ENCODE data around the gene INSIG2. TPM values are rescaled to one million over a fixed set of nuclear protein-coding genes. Genes with fewer than 3 reads are reported as not detected.

The INSIG2 gene
- total and polyA plus RNA-seq, 2 of the 8 experiments (the other 6 are each of a cell fraction or from before 2014, with no cell fraction given): 7.0 to 11.2 TPM

DNA sequence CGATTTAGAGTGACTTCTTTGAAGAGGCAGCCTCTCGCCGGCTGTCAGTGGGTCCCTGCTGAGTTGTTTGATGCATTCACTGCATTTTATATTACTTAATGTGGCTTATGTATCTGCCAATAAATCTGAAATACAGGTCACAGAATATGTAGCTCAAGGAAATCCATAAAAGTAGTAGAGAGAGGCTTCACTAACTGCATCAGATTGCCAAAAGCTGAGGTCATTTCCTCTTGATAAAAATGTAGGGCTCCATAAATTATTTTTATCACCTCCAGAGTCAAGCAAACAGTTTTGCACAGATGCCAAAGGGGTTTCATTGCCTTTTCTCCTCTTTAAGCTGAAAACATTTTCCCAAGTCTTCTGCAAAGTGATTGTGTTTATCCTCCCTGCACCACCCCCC is 37.9 kb upstream of the INSIG2 start:
- Histone ChIP-seq H3K56ac (replicated peaks; ENCODE audit: insufficient read length, low read depth, low read length) (no peak overlapping the region), H3K23me2 (ENCODE audit: low read depth, low read length) (no peaks in the 10 kb centered on the region), H4K91ac (replicated peaks; ENCODE audit: insufficient read length, low read length) (no peak overlapping the region), H3K9ac (replicated peaks in 1 of 4; ENCODE audit: extremely low read depth in 1 of 4, low read depth in 3 of 4, low read length in 3 of 4) (no peak overlapping the region), H3K14ac (ENCODE audit: insufficient read length) (no peak overlapping the region), H3K4me2 (ENCODE audit: insufficient read depth in 1 of 2, low read depth in 2 of 2, low read length in 2 of 2) (no peak overlapping the region), H3K9me3 (ENCODE audit: insufficient read depth in 2 of 2, low read depth in 1 of 2, low read length in 1 of 2) (no peaks in the 10 kb centered on the region), H4K5ac (ENCODE audit: insufficient read length, low read depth, low read length) (no peak overlapping the region), H3K79me1 (ENCODE audit: low read depth, low read length) (no peaks in the 10 kb centered on the region), H2AFZ (ENCODE audit: low read length) (no peak overlapping the region), H2AK5ac (ENCODE audit: low read depth, low read length) (no peak overlapping the region), H2BK20ac (ENCODE audit: low read length) (no peak overlapping the region), H4K8ac (ENCODE audit: extremely low read depth, insufficient read depth, low read length) (no peak overlapping the region), H2BK15ac (ENCODE audit: low read length) (no peak overlapping the region), H3K4me1 (replicated peaks in 1 of 4; ENCODE audit: control insufficient read depth in 3 of 4, insufficient read depth in 4 of 4, low read length in 3 of 4) (peaks cover 0 to 2% (median 0%) of the 10 kb centered on the region in 4 experiments; a peak in 2 of 7 replicates), H3K27ac (ENCODE audit: low read depth, low read length) (no peak overlapping the region), H3K23ac (ENCODE audit: insufficient read length) (no peak overlapping the region), H2BK5ac (ENCODE audit: low read depth, low read length) (no peak overlapping the region), H3K36me3 (ENCODE audit: control insufficient read depth in 2 of 4, insufficient read depth in 4 of 4, low read length in 3 of 4) (no peaks in the 10 kb centered on the region), H3K18ac (ENCODE audit: extremely low read depth, low read length) (no peak overlapping the region), H4K20me1 (replicated peaks in 1 of 2; ENCODE audit: control insufficient read depth in 1 of 2, insufficient read depth in 2 of 2, low read length in 2 of 2) (no peaks in the 10 kb centered on the region), H2BK12ac (ENCODE audit: low read depth, low read length) (no peak overlapping the region), H3K79me2 (ENCODE audit: control insufficient read depth in 1 of 2, insufficient read depth in 2 of 2, low read length in 2 of 2) (no peaks in the 10 kb centered on the region), H3K27me3 (replicated peaks in 1 of 4; ENCODE audit: control insufficient read depth in 3 of 4, extremely low read depth in 1 of 4, insufficient read depth in 3 of 4, low read length in 3 of 4) (no peaks in the 10 kb centered on the region), H3K4ac (replicated peaks; ENCODE audit: insufficient read length, low read depth, low read length) (no peak overlapping the region), H2BK120ac (replicated peaks; ENCODE audit: low read depth, low read length) (no peak overlapping the region), H3K4me3 (ENCODE audit: extremely low read depth in 1 of 4, insufficient read depth in 2 of 4, low read depth in 3 of 4, low read length in 4 of 4) (no peak overlapping the region)
- WGBS, 2 experiments (ENCODE audit: extremely low coverage in 1 of 2, insufficient coverage in 1 of 2, insufficient read length in 1 of 2, insufficient replicate concordance in 2 of 2, low coverage in 1 of 2, low lambda C conversion rate in 2 of 2, missing lambda C conversion rate in 1 of 2): 83% methylated on average over 3 of the region's 3 CpGs; no CpG with 5 or more reads in 1 of the 2 experiments
- FAIRE-seq (no peak), DNase-seq (ENCODE audit: low read depth in 1 of 2, low spot score in 2 of 2) (no peak)
- ChIA-PET POLR2A (ENCODE audit: partially characterized antibody) (no interaction called here), CTCF (ENCODE audit: partially characterized antibody) (interaction anchor here (0.6 to 12.7 kb wide), 4 partner anchors 15 to 152 kb away, joined by 3 to 147 read pairs (median 6); no protein-coding TSS in a partner anchor)
- TF ChIP-seq SUZ12 (IDR thresholded peaks at IDR 0.05; ENCODE audit: low read length) (no peak), SIN3A (conservative IDR thresholded peaks at IDR 0.05 in 1 of 2, IDR thresholded peaks at IDR 0.05 in 1 of 2; ENCODE audit: low read depth in 1 of 2, low read length in 2 of 2) (no peak), RNF2 (IDR thresholded peaks at IDR 0.05; ENCODE audit: borderline replicate concordance, low read depth, low read length, missing control alignments, poor library complexity, severe bottlenecking) (no peak), HDAC2 (IDR thresholded peaks at IDR 0.05; ENCODE audit: borderline replicate concordance in 1 of 2, low read depth in 2 of 2, low read length in 2 of 2) (no peak), POLR2AphosphoS5 (IDR thresholded peaks at IDR 0.05; ENCODE audit: low read depth, low read length) (no peak), FOSL1 (IDR thresholded peaks at IDR 0.05; ENCODE audit: insufficient read depth, low read depth, low read length) (no peak), TAF7 (optimal IDR thresholded peaks at IDR 0.05; ENCODE audit: borderline replicate concordance, low read depth, low read length) (no peak), BRCA1 (IDR thresholded peaks at IDR 0.05; ENCODE audit: low read depth, low read length) (no peak), KDM1A (IDR thresholded peaks at IDR 0.05; ENCODE audit: borderline replicate concordance, low read length) (no peak), KDM4A (IDR thresholded peaks at IDR 0.05; ENCODE audit: low read depth, low read length, severe bottlenecking) (no peak)
- TF ChIP-seq, protein P1, sequence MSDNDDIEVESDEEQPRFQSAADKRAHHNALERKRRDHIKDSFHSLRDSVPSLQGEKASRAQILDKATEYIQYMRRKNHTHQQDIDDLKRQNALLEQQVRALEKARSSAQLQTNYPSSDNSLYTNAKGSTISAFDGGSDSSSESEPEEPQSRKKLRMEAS (IDR thresholded peaks at IDR 0.05): no peak
